Immature natural killer cell (primary cell): Measurements from ENCODE around the gene UBXN10. TPM values are rescaled to one million over a fixed set of nuclear protein-coding genes. Genes with fewer than 3 reads are reported as not detected.

Source experiments
- DNase-seq, 3 donors: peaks; one replicate each; pipeline ENCODE4 v3.0.0; 2022; ENCODE audit warnings: mixed read lengths in 1 of 3
- H3K27ac Mint-ChIP-seq, 6 donors: one replicate each; pipeline ENCODE4 v1.8.0; 2020; ENCODE audit warnings: mixed read lengths in 6 of 6, mild to moderate bottlenecking in 5 of 6, inconsistent platforms in 4 of 6, moderate library complexity in 3 of 6
- H3K27me3 Mint-ChIP-seq, 3 donors: one replicate each; pipeline ENCODE4 v1.8.0; 2020 to 2021; ENCODE audit warnings: low read depth in 3 of 3, mild to moderate bottlenecking in 3 of 3, mixed read lengths in 3 of 3, moderate library complexity in 3 of 3, inconsistent platforms in 1 of 3
- H3K36me3 Mint-ChIP-seq, 3 donors: one replicate each; pipeline ENCODE4 v1.8.0; 2020; ENCODE audit warnings: mixed read lengths in 3 of 3, inconsistent platforms in 2 of 3, mild to moderate bottlenecking in 2 of 3
- H3K4me1 Mint-ChIP-seq, 2 donors: one replicate each; pipeline ENCODE4 v1.8.0; 2020; ENCODE audit warnings: inconsistent platforms in 2 of 2, mild to moderate bottlenecking in 2 of 2, mixed read lengths in 2 of 2, moderate library complexity in 1 of 2
- H3K4me3 Mint-ChIP-seq, 5 donors: one replicate each; pipeline ENCODE4 v1.8.0; 2020; ENCODE audit warnings: mild to moderate bottlenecking in 5 of 5, mixed read lengths in 5 of 5, inconsistent platforms in 3 of 5, moderate library complexity in 3 of 5
- H3K9me3 Mint-ChIP-seq, 6 donors: one replicate each; pipeline ENCODE4 v1.8.0; 2020; ENCODE audit warnings: mild to moderate bottlenecking in 6 of 6, mixed read lengths in 6 of 6, inconsistent platforms in 4 of 6, moderate library complexity in 3 of 6
- polyA plus RNA-seq, 3 donors: library from polyadenylated mRNA; unstranded; fragments of 300-500 nt; fragmentation: Illumina TruSeq; gene quantifications; one replicate each; pipeline ENCODE4 v1.2.3, GENCODE V29; 2021

UBXN10 gene
- polyA plus RNA-seq, 3 donors from 2014 or later, result 1.6 to 2.6 (median 1.7) TPM

DNA sequence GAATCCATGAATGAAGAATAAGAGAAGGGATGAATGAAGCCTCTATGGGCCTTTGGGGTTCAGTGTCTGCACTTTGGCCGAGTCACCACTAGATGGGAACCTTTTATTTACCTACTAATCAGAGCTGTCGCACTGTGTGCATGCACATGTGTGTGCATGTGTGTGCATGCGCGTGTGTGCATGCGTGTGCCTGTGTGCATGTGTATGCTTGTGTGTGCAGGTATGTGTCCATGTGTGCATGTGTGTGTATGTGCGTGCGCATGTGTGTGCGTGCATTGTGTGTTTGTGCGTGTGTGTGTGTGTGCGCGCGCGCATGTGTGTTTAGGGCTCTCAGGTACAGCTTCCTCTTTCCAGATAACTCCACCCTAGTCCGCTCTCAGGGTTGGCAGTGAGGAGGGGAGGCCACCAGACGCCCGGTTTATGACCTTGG, 20.4 kb upstream of the UBXN10 start:
- Mint-ChIP-seq H3K27me3 (peaks cover 0 to 7% (median 5%) of the 10 kb centered on the region in 3 donors), H3K4me1 (no peaks in the 10 kb centered on the region), H3K9me3 (peaks cover 17 to 38% (median 34%) of the 10 kb centered on the region in 6 donors), H3K27ac (no peak overlapping the region), H3K36me3 (peaks cover 0 to 6% (median 4%) of the 10 kb centered on the region in 3 donors), H3K4me3 (no peak overlapping the region)
- no peak for DNase-seq

DNA sequence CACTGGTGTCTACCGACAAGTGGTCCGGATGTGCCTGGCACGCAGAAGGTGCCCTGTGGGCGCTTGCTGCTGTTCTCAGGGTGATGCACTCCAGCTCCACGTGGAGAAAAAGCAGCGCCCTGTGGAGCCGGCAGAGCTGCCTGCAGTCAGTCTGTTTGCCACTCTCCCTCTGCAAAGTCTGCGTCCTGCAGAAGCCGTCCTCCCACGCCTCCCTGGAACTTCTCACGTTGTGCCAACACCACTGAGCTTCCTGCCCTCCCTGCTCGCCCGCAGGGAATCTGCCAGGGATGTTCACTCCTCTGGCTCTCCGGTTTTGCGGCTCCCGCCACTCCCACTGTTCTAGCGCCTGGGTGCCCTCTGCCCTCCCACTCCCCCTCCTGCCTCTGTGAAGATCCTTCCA, 19.8 kb upstream of the UBXN10 start:
- DNase-seq, result no peak
- Mint-ChIP-seq H3K27ac (no peak overlapping the region), H3K9me3 (peaks cover 17 to 33% (median 29%) of the 10 kb centered on the region in 6 donors), H3K4me3 (no peak overlapping the region), H3K4me1 (no peaks in the 10 kb centered on the region), H3K27me3 (peaks cover 0 to 7% (median 4%) of the 10 kb centered on the region in 3 donors), H3K36me3 (peaks cover 0 to 6% (median 4%) of the 10 kb centered on the region in 3 donors)

DNA sequence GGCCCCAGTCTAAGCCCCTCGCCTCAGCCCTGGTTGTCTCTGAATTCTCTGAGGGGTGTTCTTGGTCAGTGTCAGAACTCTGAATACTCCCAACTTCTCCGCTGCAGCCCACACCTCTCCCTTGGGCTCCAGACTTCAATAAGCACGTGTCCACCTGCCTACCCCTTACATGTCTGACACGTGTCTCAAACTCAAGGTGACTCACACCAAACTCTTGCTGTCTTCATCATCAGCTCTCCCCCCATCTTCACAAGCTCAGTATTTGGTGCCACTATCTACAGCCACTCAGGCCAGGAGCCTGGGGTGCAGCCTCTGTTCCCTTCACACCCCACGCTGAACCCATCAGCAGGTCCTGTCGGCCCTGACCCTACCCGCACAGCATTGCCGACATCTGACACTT, 18.8 kb upstream of the UBXN10 start:
- Mint-ChIP-seq H3K27me3 (peaks cover 0 to 9% (median 4%) of the 10 kb centered on the region in 3 donors), H3K9me3 (peaks cover 7 to 24% (median 18%) of the 10 kb centered on the region in 6 donors), H3K4me3 (no peak overlapping the region), H3K36me3 (peaks cover 0 to 6% (median 4%) of the 10 kb centered on the region in 3 donors), H3K4me1 (no peaks in the 10 kb centered on the region), H3K27ac (no peak overlapping the region)
- no peak for DNase-seq

DNA sequence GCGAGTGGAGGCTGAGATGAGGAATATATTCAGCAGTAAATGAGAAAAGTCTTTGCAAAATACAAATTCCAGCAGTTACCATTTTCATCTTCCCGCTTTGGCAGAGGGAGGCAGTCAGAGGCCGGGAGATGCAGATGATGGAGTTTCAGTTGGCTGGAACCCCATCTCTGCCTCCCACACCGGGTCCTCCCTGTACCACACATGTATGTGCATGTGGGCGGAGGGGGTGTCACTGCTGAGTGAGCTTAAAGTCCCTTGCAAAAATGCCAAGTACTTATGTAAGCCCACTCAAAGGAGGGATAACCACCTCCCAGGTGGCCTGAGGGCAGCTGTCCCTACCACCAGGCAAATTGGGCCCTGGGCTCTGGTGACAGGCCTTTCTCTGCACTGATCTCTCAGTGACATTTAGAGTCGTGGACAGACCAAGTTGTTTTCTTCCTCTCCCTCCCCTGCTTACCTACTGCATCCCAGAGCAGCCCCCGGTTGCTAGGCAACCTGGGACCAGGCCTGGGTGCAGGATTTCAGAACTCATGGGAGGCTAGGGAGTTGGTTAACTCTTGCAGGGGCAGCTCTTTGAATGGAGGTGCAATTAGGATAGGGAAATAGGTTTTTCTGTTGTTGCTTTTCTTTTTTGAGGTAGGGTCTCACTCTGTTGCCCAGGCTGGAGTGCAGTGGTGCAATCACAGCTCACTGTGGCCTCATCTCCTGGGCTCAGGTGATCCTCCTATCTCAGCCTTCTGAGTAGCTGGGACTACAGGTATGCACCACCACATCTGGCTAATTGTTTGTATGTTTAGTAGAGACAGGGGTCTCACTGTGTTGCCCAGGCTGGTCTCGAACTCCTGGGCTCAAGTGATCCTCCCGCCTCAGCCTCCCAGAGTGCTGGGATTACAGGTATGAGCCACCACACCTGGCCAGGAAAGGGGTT, 17.1 kb upstream of the UBXN10 start:
- Mint-ChIP-seq H3K27me3 (peaks cover 0 to 3% (median 2%) of the 10 kb centered on the region in 3 donors), H3K9me3 (peaks cover 0 to 15% (median 7%) of the 10 kb centered on the region in 6 donors), H3K4me3 (no peak overlapping the region), H3K36me3 (no peaks in the 10 kb centered on the region), H3K27ac (peak overlapping the region in 1 of 6 donors; percentile 11), H3K4me1 (no peaks in the 10 kb centered on the region)
- no peak for DNase-seq

DNA sequence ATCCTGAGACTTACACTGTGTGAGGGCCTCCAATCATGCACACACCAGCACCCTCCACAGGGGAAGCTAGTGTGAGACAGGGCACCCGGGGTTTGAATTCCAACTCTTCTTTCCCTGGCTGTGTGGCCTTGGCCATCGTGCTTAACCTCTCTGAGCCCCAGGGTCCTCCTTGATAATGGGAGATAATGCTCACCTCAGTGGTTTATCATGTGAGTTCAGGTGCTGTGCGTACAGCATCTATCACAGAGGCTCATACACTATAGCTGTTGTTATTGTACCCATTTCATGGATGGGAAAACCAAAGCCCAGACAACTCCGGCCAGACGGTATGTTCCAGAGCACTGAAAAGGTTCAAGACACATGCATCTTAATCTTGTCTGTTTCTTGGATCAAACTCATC, 16.0 kb upstream of the UBXN10 start:
- Mint-ChIP-seq H3K4me1 (no peaks in the 10 kb centered on the region), H3K27me3 (peaks cover 0 to 5% (median 2%) of the 10 kb centered on the region in 3 donors), H3K9me3 (peaks cover 0 to 15% (median 5%) of the 10 kb centered on the region in 6 donors), H3K4me3 (no peak overlapping the region), H3K36me3 (no peaks in the 10 kb centered on the region), H3K27ac (no peak overlapping the region)
- DNase-seq, result no peak

DNA sequence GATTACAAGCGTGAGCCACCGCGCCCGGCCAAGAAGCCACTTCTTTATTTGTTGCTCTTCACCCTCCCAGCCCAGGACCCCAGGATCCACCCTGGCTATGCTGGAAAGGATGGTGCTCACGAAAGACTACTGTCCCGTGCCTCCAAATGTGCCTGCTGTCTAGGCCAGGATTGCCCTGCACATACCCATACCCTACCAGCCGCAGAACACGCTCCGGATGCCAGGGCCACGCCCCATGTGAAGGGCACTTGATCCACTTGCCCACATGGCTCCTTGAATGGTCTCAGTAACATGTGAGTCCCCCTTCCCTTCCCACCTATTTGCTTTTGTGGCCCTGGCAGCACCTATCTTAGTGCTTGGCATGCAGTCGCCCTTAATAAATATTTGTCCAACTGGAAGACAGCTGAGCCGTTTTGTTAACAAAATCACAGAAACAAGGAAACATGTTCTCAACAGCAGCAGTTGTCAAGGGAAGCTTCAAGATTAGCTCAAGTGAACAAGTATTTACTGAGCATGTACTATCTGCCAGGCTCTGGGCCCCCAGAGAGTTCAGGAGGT, 13.8 kb upstream of the UBXN10 start:
- Mint-ChIP-seq H3K27ac (no peak overlapping the region), H3K36me3 (no peaks in the 10 kb centered on the region), H3K27me3 (peaks cover 0 to 5% (median 0%) of the 10 kb centered on the region in 3 donors), H3K4me1 (no peaks in the 10 kb centered on the region), H3K4me3 (no peak overlapping the region), H3K9me3 (peaks cover 0 to 3% (median 0%) of the 10 kb centered on the region in 6 donors)
- no peak for DNase-seq

DNA sequence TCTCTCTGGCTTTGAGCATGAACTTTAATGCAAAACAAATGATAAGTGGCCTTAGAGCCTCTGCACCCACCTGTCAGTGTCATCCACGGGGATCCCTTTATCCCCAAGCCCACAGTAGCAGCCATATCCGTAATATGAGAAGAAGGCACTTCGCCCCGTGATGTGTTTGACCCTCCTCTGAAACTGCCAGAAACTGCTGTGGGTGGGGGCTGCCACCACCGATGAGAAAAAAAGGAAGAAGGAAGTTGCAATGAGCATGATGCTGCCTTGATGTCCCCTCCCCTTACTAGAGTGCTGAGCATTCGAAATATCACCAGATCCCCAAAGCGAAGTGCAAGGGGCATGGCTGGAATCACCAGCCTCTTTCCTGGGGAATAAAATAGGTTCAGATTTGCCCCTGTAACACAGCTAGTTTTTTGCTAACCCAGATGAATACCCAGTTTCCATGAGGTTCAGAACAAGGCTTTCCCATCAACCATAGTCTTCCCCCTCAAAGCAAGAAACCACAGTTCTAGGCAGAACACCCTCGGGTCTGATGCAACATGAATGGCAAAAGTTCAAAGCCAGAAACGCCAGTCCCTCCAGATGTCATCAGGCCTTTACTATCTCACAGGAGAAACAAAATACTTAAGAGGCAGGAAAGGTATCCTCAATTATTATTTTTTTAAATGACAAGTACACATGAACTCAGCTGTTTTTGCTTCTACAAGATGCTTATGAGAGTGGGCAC, 10.8 kb upstream of the UBXN10 start:
- Mint-ChIP-seq H3K4me1 (no peaks in the 10 kb centered on the region), H3K9me3 (no peaks in the 10 kb centered on the region), H3K4me3 (no peak overlapping the region), H3K27me3 (peaks cover 3 to 5% (median 4%) of the 10 kb centered on the region in 3 donors), H3K36me3 (no peaks in the 10 kb centered on the region), H3K27ac (peak overlapping the region in 2 of 6 donors; percentile 8 to 14)
- DNase-seq, result no peak

DNA sequence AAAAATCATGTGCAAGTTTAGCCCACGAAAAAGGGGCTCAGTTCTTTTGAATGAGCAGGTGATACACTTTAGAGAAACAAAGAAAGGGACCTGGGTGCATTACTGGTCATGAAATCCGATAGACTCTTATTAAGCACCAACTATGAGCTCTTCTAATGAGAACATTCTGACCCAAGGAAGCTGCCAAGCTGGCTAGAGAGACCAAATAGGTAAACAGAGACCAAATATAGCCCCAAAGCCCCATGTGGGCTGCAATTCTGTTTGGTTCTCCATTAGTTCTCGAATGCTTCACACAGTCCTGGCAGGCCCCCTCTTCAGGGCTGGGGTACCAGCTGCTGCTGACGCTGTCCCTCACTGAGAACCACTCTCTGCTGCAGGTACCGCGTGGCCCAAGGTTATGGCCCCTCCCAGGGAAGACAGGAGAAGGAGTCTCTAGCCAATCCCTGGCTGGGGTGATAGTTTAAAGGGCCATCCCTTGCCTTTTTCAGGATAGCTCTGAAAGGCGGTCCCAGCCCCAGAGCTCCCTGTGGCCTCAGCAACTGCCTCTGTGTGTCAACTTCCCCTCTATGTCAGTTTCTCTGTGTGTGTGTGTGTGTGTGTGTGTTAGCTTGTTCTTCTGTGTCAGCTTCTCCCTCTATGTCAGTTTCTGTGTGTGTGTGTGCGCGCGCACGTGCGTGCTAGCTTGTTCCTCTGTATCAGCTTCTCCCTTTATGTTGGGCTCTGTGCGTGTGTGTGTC, 7.1 kb upstream of the UBXN10 start:
- peaks cover 0 to 2% (median 0%) of the 10 kb centered on the region in 6 donors for H3K9me3 Mint-ChIP-seq
- H3K27me3 Mint-ChIP-seq, result peaks cover 2 to 4% (median 3%) of the 10 kb centered on the region in 3 donors

DNA sequence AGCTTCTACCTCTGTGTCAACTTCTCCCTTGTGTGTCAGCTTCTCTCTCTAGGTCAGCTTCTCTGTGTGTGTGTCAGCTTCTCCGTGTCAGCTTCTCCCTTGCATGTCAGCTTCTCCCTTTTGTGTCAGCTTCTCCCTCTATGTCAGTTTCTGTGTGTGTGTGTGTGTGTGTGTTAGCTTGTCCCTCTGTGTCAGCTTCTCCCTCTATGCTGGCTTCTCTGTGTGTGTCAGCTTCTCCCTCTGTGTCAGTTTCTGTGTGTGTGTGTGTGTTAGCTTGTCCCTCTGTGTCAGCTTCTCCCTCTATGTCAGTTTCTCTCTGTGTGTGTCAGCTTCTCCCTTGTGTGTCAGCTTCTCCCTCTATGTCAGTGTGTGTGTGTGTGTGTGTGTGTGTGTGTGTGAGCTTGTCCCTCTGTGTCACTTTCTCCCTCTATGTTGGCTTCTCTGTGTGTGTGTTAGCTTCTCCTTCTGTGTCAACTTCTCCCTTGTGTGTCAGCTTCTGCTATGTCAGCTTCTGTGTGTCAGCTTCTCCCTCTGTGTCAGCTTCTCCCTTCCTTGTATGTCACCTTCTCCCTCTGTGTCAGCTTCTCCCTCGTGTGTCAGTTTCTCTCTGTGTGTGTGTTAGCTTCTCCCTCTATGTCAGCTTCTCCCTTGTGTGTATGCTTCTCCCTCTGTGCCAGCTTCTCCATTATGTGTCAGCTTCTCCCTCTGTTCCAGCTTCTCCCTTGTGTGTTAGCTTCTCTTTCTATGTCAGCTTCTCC, 6.3 kb upstream of the UBXN10 start:
- H3K27ac Mint-ChIP-seq, result no peak overlapping the region
- no peak overlapping the region for H3K4me3 Mint-ChIP-seq
- peaks cover 11 to 12% of the 10 kb centered on the region in 2 donors for H3K4me1 Mint-ChIP-seq
- peaks cover 0 to 2% (median 0%) of the 10 kb centered on the region in 6 donors for H3K9me3 Mint-ChIP-seq
- no peak for DNase-seq
- peaks cover 2 to 4% (median 4%) of the 10 kb centered on the region in 3 donors for H3K27me3 Mint-ChIP-seq
- H3K36me3 Mint-ChIP-seq, result peaks cover 0 to 4% (median 0%) of the 10 kb centered on the region in 3 donors

More for the DNA sequence above, 7.1 kb upstream of the UBXN10 start:
- H3K4me3 Mint-ChIP-seq, result no peak overlapping the region
- peaks cover 0 to 4% (median 0%) of the 10 kb centered on the region in 3 donors for H3K36me3 Mint-ChIP-seq
- no peak overlapping the region for H3K27ac Mint-ChIP-seq
- H3K4me1 Mint-ChIP-seq, result peaks cover 4% of the 10 kb centered on the region in 2 donors
- DNase-seq, result no peak

DNA sequence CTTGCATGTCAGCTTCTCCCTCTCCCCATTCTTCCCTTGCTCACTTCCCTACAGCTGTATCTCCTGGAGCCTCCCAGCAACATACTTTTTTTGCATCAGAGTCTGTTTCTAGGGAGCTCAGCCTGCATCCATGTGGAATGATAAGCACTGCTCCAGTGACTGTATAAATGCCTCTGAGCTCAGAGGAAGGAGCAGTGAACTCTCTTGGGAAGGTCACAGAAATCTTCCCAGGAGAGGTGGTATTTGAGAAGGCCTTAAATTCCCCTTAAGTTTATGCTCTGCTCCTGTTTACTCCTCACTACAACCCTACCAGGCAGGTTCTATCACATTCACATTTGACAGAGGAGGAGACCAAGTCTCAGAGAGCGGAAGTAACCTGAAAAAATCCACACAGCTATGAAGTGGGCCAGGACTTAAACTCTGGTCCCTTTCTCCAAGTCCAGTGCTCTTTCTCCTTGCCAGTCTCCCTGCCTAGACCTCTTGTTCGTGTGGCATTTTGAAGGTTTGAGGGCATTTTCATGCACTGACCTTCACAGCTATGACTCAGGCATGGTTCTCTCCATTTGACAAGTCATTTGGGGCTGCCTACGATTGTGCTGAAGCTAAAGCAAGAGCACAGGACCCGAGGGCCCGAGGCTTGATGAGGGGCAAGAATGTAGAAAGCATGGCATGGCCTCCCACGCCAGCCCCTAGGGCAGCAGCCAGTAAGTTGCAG, 5.6 kb upstream of the UBXN10 start:
- Mint-ChIP-seq H3K4me3 (no peak overlapping the region), H3K9me3 (peaks cover 0 to 2% (median 0%) of the 10 kb centered on the region in 6 donors), H3K27me3 (peaks cover 5 to 7% (median 7%) of the 10 kb centered on the region in 3 donors), H3K27ac (no peak overlapping the region), H3K4me1 (peaks cover 18 to 19% of the 10 kb centered on the region in 2 donors), H3K36me3 (peaks cover 0 to 4% (median 0%) of the 10 kb centered on the region in 3 donors)
- no peak for DNase-seq

DNA sequence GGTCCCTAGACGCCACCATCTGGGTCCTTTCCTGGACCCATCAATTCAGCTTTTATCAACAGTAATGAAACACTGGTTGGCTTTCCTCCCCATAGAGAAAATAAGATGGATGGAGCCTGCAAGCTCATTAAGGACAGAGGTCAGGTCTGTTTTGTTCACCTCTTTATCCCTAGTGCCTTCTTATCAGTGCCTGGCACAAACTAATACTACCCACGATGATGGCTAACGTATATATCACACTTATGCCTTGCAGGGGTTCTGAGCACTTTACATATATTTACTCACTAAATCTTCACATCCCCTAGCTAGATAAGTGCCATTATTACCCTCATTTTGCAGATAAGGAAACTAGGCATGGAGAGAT, 5.1 kb upstream of the UBXN10 start:
- Mint-ChIP-seq H3K27me3 (peaks cover 8 to 10% (median 8%) of the 10 kb centered on the region in 3 donors), H3K36me3 (peaks cover 0 to 4% (median 0%) of the 10 kb centered on the region in 3 donors), H3K9me3 (peaks cover 0 to 2% (median 0%) of the 10 kb centered on the region in 6 donors), H3K27ac (no peak overlapping the region), H3K4me3 (no peak overlapping the region), H3K4me1 (peaks cover 22 to 23% of the 10 kb centered on the region in 2 donors)
- DNase-seq, result no peak

DNA sequence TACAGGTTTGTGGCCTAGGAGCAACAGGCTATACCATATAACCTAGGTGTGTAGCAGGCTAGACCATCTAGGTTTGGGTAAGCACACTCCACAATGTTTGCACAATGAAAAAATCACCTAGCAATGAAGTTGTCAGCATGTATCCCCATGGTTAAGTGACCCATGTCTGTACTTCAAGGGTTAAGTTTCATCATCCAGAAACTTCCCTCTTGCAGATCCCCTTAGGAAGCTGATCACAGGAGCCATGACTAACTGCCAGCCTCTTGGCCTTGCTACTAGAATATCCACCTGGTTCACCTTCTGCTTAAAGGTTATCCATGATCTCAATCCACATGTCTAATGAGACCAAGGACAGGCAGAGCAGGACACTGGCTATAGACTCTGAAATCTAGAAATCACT, 3.5 kb upstream of the UBXN10 start:
- DNase-seq, result no peak
- H3K4me3 Mint-ChIP-seq, result no peak overlapping the region
- peaks cover 35 to 37% of the 10 kb centered on the region in 2 donors for H3K4me1 Mint-ChIP-seq
- H3K36me3 Mint-ChIP-seq, result peaks cover 0 to 4% (median 0%) of the 10 kb centered on the region in 3 donors
- peaks cover 0 to 2% (median 0%) of the 10 kb centered on the region in 6 donors for H3K9me3 Mint-ChIP-seq
- H3K27ac Mint-ChIP-seq, result no peak overlapping the region
- peaks cover 8 to 11% (median 10%) of the 10 kb centered on the region in 3 donors for H3K27me3 Mint-ChIP-seq
